Ectodermal cell (in vitro differentiated cells): Measurements from ENCODE around the gene PCBD2.

ENCODE experiments used
- H3K27ac ChIP-seq: 2 replicates; pipeline ENCODE4 v1.7.0; 2013; ENCODE audit warnings: mild to moderate bottlenecking, low read depth, low read length; ENCODE audit not compliant: insufficient read depth, poor library complexity, severe bottlenecking
- H3K27me3 ChIP-seq: 2 replicates; pipeline ENCODE4 v1.7.0; 2013; ENCODE audit warnings: mild to moderate bottlenecking, low read length; ENCODE audit not compliant: insufficient read depth, control insufficient read depth, poor library complexity, severe bottlenecking
- H3K36me3 ChIP-seq: one replicate; pipeline ENCODE4 v1.7.0; 2013; ENCODE audit warnings: low read length; ENCODE audit not compliant: control insufficient read depth, insufficient read depth
- H3K4me1 ChIP-seq: one replicate; pipeline ENCODE4 v1.7.0; 2013; ENCODE audit warnings: low read length; ENCODE audit not compliant: control insufficient read depth, insufficient read depth
- H3K4me3 ChIP-seq: 2 replicates; pipeline ENCODE4 v1.7.0; 2013; ENCODE audit warnings: low read depth, low read length, control low read depth; ENCODE audit not compliant: insufficient read depth
- H3K9me3 ChIP-seq: 2 replicates; pipeline ENCODE4 v1.7.0; 2013; ENCODE audit warnings: mild to moderate bottlenecking, low read length, moderate library complexity; ENCODE audit not compliant: control insufficient read depth
- WGBS, 2 experiments: methylation state at CpG; one replicate each; pipeline ENCODE4 v1.1.7; 2013; ENCODE audit warnings: missing lambda C conversion rate in 2 of 2; 5-methylcytosine and 5-hydroxymethylcytosine counted together

Gene PCBD2

DNA sequence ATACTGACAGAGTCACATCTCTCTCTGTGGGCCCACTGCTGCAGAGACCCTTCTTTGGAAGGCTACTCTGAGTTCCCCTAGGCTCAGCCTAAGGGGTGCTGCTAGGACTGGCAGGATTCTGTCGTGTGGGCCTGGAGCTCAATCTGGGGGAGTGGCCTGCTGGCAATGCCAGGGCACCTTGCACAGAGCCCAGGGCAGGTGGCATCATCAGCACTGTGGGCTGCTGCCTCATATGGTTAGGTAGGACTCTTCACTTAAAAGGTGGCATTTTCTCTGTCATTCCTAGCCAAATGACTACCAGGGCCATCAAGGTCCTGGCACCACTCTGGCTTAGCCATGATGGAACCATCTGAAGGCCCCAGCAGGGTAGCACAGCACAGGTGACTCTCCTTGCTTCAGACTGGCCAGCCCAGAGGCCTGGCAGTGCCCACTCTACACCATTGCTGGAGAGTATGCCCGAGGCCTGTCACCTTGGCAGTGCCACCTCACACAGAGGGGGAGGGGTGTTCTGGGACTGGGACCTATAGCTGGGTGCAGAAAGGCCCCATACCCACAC lies 107.2 kb downstream of the PCBD2 start:
- 90 to 93% methylated on average over 2 of the region's 2 CpGs for WGBS, 2 experiments
- H3K27me3 ChIP-seq: no peaks in the 10 kb centered on the region
- H3K27ac ChIP-seq: no peak overlapping the region
- H3K4me1 ChIP-seq: no peaks in the 10 kb centered on the region
- no peak overlapping the region for H3K4me3 ChIP-seq
- H3K9me3 ChIP-seq: no peaks in the 10 kb centered on the region
- H3K36me3 ChIP-seq: no peaks in the 10 kb centered on the region
